H9 (cell line): ENCODE data around the gene GATD1. TPM values are rescaled to one million over a fixed set of nuclear protein-coding genes. Genes with fewer than 3 reads are reported as not detected.

ENCODE experiments used
- DNase-seq: peaks from one replicate; pipeline ENCODE4 v3.0.0-alpha.2; 2017
- H2AFZ ChIP-seq: one replicate; pipeline ENCODE4 v1.6.1; 2013; ENCODE audit warnings: mild to moderate bottlenecking, low read length, control low read depth, moderate library complexity
- H2AK5ac ChIP-seq: 2 replicates; pipeline ENCODE4 v1.6.1; 2013; ENCODE audit warnings: low read length, control low read depth, mixed read lengths; ENCODE audit not compliant: insufficient read length
- H2BK120ac ChIP-seq: one replicate; pipeline ENCODE4 v1.6.1; 2013; ENCODE audit warnings: low read depth, mild to moderate bottlenecking, low read length, control low read depth, inconsistent platforms; ENCODE audit not compliant: poor library complexity, severe bottlenecking
- H2BK12ac ChIP-seq: 2 replicates; pipeline ENCODE4 v1.6.1; 2013; ENCODE audit warnings: low read length, control low read depth, mixed read lengths, low read depth; ENCODE audit not compliant: insufficient read length
- H2BK15ac ChIP-seq: 2 replicates; pipeline ENCODE4 v1.6.1; 2013; ENCODE audit warnings: low read depth, low read length, control low read depth
- H2BK20ac ChIP-seq: one replicate; pipeline ENCODE4 v1.6.1; 2013; ENCODE audit warnings: low read depth, mild to moderate bottlenecking, low read length, control low read depth, inconsistent platforms; ENCODE audit not compliant: poor library complexity, severe bottlenecking
- H2BK5ac ChIP-seq: 2 replicates; pipeline ENCODE4 v1.6.1; 2013; ENCODE audit warnings: low read length, control low read depth, mixed read lengths; ENCODE audit not compliant: insufficient read length
- H3K14ac ChIP-seq: 2 replicates; pipeline ENCODE4 v1.6.1; 2013; ENCODE audit warnings: low read length, control low read depth; ENCODE audit not compliant: insufficient read depth
- H3K18ac ChIP-seq: 2 replicates; pipeline ENCODE4 v1.6.1; 2013; ENCODE audit warnings: low read depth, mild to moderate bottlenecking, mixed read lengths, low read length, control low read depth; ENCODE audit not compliant: insufficient read length
- H3K23ac ChIP-seq: 2 replicates; pipeline ENCODE4 v1.6.1; 2013; ENCODE audit warnings: low read length, control low read depth, mixed read lengths, low read depth; ENCODE audit not compliant: insufficient read length
- H3K23me2 ChIP-seq: 2 replicates; pipeline ENCODE4 v1.6.1; 2013; ENCODE audit warnings: low read depth, mild to moderate bottlenecking, mixed read lengths, low read length, control low read depth; ENCODE audit not compliant: insufficient read length, poor library complexity, severe bottlenecking
- H3K27ac ChIP-seq: 2 replicates; pipeline ENCODE4 v1.5.1; 2013; ENCODE audit warnings: low read length, control low read depth, mixed read lengths, low read depth; ENCODE audit not compliant: insufficient read length
- H3K27me3 ChIP-seq: 2 replicates; pipeline ENCODE4 v1.6.1; 2013; ENCODE audit warnings: low read length, control low read depth, inconsistent platforms; ENCODE audit not compliant: insufficient read depth
- H3K4ac ChIP-seq: 2 replicates; pipeline ENCODE4 v1.6.1; 2013; ENCODE audit warnings: low read depth, mild to moderate bottlenecking, control low read depth, inconsistent platforms, low read length, moderate library complexity
- H3K4me1 ChIP-seq: 2 replicates; pipeline ENCODE4 v1.6.1; 2013; ENCODE audit warnings: low read length, control low read depth, inconsistent platforms; ENCODE audit not compliant: insufficient read depth
- H3K4me2 ChIP-seq: 2 replicates; pipeline ENCODE4 v1.6.1; 2013; ENCODE audit warnings: low read length, control low read depth, mixed read lengths; ENCODE audit not compliant: insufficient read length, insufficient read depth
- H3K56ac ChIP-seq: 2 replicates; pipeline ENCODE4 v1.6.1; 2013; ENCODE audit warnings: low read depth, mild to moderate bottlenecking, mixed read lengths, low read length, control low read depth; ENCODE audit not compliant: insufficient read length
- H3K79me1 ChIP-seq: 2 replicates; pipeline ENCODE4 v1.6.1; 2013; ENCODE audit warnings: low read depth, mild to moderate bottlenecking, moderate library complexity, low read length, control low read depth, inconsistent platforms; ENCODE audit not compliant: insufficient read depth, poor library complexity, severe bottlenecking
- H3K79me2 ChIP-seq: 2 replicates; pipeline ENCODE4 v1.6.1; 2013; ENCODE audit warnings: low read length, control low read depth, inconsistent platforms; ENCODE audit not compliant: insufficient read depth
- H3K9ac ChIP-seq: 2 replicates; pipeline ENCODE4 v1.6.1; 2013; ENCODE audit warnings: low read length, control low read depth, mixed read lengths; ENCODE audit not compliant: insufficient read length; ENCODE audit errors: extremely low read depth
- H3K9me3 ChIP-seq: one replicate; pipeline ENCODE4 v1.6.1; 2013; ENCODE audit warnings: low read depth, low read length, inconsistent platforms; ENCODE audit not compliant: control insufficient read depth
- H3T11ph ChIP-seq: one replicate; pipeline ENCODE4 v1.6.1; 2013; ENCODE audit warnings: mild to moderate bottlenecking, low read length, control low read depth, inconsistent platforms
- H4K20me1 ChIP-seq: one replicate; pipeline ENCODE4 v1.6.1; 2013; ENCODE audit not compliant: control insufficient read depth, insufficient read length, insufficient read depth
- H4K5ac ChIP-seq: 2 replicates; pipeline ENCODE4 v1.6.1; 2013; ENCODE audit warnings: low read depth, mild to moderate bottlenecking, mixed read lengths, low read length, control low read depth; ENCODE audit not compliant: insufficient read length
- H4K8ac ChIP-seq: replicated peaks from 2 replicates; pipeline ENCODE4 v1.6.1; 2013; ENCODE audit warnings: low read length, control low read depth, mixed read lengths, low read depth; ENCODE audit not compliant: insufficient read length
- H4K91ac ChIP-seq: 2 replicates; pipeline ENCODE4 v1.6.1; 2013; ENCODE audit warnings: low read depth, mild to moderate bottlenecking, moderate library complexity, mixed read lengths, low read length, control low read depth; ENCODE audit not compliant: insufficient read length
- H3K27ac Mint-ChIP-seq, 3 experiments: 2 replicates in 2 of 3; 3 replicates in 1 of 3; pipeline ENCODE4 v1.8.0; 2020 to 2021; ENCODE audit warnings: mixed read lengths in 3 of 3, mild to moderate bottlenecking in 1 of 3, moderate library complexity in 1 of 3
- H3K27me3 Mint-ChIP-seq: 2 replicates; pipeline ENCODE4 v1.8.0; 2021; ENCODE audit warnings: low read depth, mild to moderate bottlenecking, moderate library complexity, mixed read lengths
- H3K36me3 Mint-ChIP-seq, 3 experiments: 2 replicates in 2 of 3; 3 replicates in 1 of 3; pipeline ENCODE4 v1.8.0; 2020 to 2021; ENCODE audit warnings: low read depth in 3 of 3, mixed read lengths in 3 of 3; ENCODE audit not compliant: insufficient read depth in 1 of 3
- H3K4me1 Mint-ChIP-seq, 2 experiments: 2 replicates each; pipeline ENCODE4 v1.8.0; 2020; ENCODE audit warnings: mixed read lengths in 2 of 2
- H3K4me3 Mint-ChIP-seq, 2 experiments: 2 replicates in 1 of 2; 3 replicates in 1 of 2; pipeline ENCODE4 v1.8.0; 2020 to 2021; ENCODE audit warnings: mild to moderate bottlenecking in 2 of 2, mixed read lengths in 2 of 2, moderate library complexity in 1 of 2
- H3K9me3 Mint-ChIP-seq, 2 experiments: 2 replicates in 1 of 2; 3 replicates in 1 of 2; pipeline ENCODE4 v1.8.0; 2020; ENCODE audit warnings: mild to moderate bottlenecking in 2 of 2, mixed read lengths in 2 of 2, moderate library complexity in 1 of 2
- WGBS: extraction: QIAGEN DNeasy Blood & Tissue Kit; methylation state at CpG from one replicate; pipeline ENCODE4 v1.1.7; 2013; ENCODE audit warnings: missing lambda C conversion rate, low lambda C conversion rate, mixed read lengths; ENCODE audit not compliant: insufficient read length; ENCODE audit errors: extremely low coverage; 5-methylcytosine and 5-hydroxymethylcytosine counted together
- total RNA-seq: library from RNA; stranded (reverse); gene quantifications from 2 replicates; pipeline ENCODE4 v1.2.1, GENCODE V29; 2021
- TF ChIP-seq, protein P1 (sequence below): fragments of 200-600 bp; sonication (generic); conservative IDR thresholded peaks from 3 replicates; pipeline ENCODE4 v1.8.0; 2021; ENCODE audit warnings: antibody characterized with exemption, mild to moderate bottlenecking

GATD1 gene
- total RNA-seq, 1 experiment from 2014 or later, result 60.0 TPM

DNA sequence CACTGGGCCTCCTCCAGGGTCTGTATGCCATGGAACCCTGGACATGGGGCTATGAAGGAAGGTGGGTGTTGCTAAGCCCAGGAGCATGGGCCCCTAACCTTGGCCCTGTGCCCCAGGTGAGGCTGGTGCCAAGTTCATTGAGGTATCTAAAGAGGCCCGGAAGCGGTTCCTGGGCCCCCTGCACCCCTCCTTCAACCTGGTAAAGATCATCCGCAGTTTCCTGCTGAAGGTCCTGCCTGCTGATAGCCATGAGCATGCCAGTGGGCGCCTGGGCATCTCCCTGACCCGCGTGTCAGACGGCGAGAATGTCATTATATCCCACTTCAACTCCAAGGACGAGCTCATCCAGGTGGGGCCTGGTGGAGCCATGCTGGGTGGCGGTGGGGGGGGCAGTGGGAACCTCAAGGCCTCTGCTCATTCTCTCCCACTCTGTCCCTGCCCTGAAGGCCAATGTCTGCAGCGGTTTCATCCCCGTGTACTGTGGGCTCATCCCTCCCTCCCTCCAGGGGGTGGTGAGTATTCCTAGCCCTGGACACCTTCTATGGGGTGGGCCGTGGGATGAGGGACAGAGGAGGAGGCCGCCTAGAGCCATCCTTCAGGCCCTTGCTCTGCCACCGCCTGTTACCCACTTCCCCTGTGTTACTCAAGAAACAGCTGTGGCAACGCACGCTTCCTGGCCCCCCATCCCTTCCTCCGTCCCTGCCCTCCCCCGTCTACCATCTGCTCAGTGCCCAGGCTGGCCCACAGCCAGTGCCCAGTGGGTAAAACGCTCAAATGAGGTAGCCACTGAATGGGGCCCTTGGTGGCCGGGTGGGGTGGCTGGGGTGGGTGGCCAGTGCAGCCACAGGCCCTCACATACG, 44.5 kb upstream of the GATD1 start:
- Histone ChIP-seq H4K8ac (no peak overlapping the region), H3K23ac (no peak overlapping the region), H3K4ac (no peak overlapping the region), H3K18ac (no peak overlapping the region), H3K9ac (no peak overlapping the region), H3K4me1 (no peaks in the 10 kb centered on the region), H4K91ac (no peak overlapping the region), H3K56ac (no peak overlapping the region), H3T11ph (no peak overlapping the region), H2BK5ac (no peak overlapping the region), H3K79me1 (no peaks in the 10 kb centered on the region), H2BK15ac (no peak overlapping the region), H3K27me3 (no peaks in the 10 kb centered on the region), H3K23me2 (peaks cover 5% of the 10 kb centered on the region), H3K27ac (no peak overlapping the region), H2BK120ac (no peak overlapping the region), H2AFZ (no peak overlapping the region), H4K5ac (no peak overlapping the region), H2BK12ac (no peak overlapping the region), H3K4me2 (no peak overlapping the region), H3K9me3 (no peaks in the 10 kb centered on the region), H4K20me1 (no peaks in the 10 kb centered on the region), H3K79me2 (no peaks in the 10 kb centered on the region), H3K14ac (no peak overlapping the region), H2AK5ac (no peak overlapping the region), H2BK20ac (no peak overlapping the region)
- no peak for DNase-seq
- Mint-ChIP-seq H3K27me3 (peaks cover 4% of the 10 kb centered on the region), H3K9me3 (no peaks in the 10 kb centered on the region; a peak in 1 of 5 replicates), H3K4me3 (no peak overlapping the region), H3K4me1 (peaks cover 8 to 25% of the 10 kb centered on the region in 2 experiments), H3K36me3 (peaks cover 0 to 26% (median 13%) of the 10 kb centered on the region in 3 experiments; a peak in 6 of 7 replicates), H3K27ac (no peak overlapping the region)
- TF ChIP-seq, protein P1, sequence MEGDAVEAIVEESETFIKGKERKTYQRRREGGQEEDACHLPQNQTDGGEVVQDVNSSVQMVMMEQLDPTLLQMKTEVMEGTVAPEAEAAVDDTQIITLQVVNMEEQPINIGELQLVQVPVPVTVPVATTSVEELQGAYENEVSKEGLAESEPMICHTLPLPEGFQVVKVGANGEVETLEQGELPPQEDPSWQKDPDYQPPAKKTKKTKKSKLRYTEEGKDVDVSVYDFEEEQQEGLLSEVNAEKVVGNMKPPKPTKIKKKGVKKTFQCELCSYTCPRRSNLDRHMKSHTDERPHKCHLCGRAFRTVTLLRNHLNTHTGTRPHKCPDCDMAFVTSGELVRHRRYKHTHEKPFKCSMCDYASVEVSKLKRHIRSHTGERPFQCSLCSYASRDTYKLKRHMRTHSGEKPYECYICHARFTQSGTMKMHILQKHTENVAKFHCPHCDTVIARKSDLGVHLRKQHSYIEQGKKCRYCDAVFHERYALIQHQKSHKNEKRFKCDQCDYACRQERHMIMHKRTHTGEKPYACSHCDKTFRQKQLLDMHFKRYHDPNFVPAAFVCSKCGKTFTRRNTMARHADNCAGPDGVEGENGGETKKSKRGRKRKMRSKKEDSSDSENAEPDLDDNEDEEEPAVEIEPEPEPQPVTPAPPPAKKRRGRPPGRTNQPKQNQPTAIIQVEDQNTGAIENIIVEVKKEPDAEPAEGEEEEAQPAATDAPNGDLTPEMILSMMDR, result no peak
- WGBS, result no CpG with 5 or more reads among the region's 22 CpGs
